Iris pigment epithelial cell (primary cell): ENCODE results near the gene HELZ.
"Not testable (repeated sequence)": the region's sequence is repeated elsewhere in the genome, so short reads cannot be mapped to it uniquely, and the experiment has no call there.

ENCODE experiments used
- DNase-seq: peaks from one replicate; pipeline ENCODE4 v3.0.0-alpha.2; 2011; ENCODE audit warnings: low read depth

Gene HELZ

DNA sequence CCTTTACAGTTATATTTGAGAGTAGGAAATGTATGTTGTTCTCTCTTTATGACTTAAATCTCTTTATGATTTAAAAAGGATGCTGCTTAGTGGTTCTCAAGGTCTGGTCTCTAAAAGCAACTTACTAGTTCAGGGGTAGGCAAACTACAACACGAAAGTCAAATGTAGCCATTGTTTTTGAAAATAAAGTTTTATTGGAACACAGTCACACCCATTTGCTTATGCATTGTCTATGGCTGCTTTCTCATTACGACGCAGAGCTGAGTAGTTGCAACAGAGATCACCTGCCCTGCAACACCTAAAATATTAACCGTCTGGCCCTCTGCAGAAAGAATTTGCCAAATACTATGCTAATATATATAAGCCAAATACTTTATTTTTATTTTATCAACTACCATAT is 58.2 kb downstream of the HELZ start:
- no peak for DNase-seq

DNA sequence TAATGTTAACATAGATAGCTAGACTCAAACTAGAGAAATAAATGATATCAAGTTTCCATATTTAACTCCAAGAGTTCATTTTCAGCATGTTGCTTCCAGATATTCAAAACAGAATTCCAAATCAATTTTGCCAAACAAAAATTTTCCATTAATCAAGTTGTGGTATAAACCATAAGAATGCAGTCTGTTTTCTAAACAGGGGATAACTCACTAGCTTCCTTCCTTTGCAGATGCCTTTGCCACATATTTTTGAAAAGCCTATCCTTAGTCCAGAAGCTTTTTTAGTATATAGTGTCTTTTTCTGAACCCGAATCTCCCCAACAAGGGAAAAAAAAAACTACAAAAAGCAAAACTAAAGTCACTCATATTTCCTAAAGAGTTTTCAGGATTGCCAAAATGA is 61.5 kb downstream of the HELZ start:
- no peak for DNase-seq

DNA sequence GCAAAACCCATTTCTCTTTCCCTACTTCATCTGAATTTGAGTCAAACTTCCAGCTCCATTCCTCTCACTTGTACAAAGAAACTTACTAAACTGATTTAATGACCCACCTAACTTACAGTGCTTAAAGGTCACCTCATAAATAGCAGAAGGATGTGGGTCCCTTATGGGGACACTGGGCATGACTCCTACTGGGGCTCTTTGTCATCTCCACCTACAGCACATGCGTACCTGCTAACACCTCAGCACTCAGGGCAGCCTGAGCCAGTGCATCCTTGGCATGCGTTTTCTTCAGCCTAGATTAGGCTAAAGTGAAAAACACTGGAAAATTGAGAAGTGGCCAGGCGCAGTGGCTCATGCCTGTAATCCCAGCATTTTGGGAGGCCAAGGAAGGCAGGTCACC is 63.2 kb downstream of the HELZ start:
- DNase-seq = no peak

DNA sequence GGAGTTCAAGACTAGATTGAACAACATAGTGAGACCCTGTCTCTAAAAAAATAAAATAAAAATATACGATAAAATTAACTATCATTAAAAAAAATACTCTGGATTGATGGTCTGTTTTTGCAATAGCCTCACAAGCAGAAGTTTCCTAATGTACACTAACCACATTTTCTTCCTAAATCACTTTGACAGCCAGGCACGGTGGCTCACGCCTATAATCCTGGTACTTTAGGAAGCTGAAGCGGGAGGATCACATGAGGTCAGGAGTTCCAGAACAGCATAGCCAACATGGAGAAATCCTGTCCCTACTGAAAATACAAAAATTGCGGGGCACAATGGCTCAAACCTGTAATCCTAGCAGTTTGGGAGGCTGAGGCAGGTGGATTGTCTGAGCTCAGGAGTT is 64.7 kb downstream of the HELZ start:
- DNase-seq = no peak

DNA sequence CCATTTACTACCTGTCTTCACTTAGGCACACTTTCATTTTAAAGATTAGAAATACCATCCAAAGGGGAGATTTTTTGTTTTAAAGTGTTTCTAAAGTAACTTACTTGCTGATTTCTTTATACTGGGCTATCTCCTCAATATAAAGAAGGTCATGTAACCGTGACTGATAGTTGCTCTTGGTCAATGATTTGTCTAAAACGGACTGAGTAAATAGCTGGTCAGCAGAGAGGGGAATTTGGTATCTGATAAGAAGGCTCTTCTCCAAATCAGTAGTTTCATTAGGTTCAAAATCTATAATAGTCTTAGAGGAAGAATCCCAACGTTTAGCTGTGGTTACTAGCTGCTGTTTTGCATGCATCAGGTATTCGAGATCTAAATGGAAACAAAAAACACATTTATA is 66.4 kb downstream of the HELZ start:
- DNase-seq = no peak

DNA sequence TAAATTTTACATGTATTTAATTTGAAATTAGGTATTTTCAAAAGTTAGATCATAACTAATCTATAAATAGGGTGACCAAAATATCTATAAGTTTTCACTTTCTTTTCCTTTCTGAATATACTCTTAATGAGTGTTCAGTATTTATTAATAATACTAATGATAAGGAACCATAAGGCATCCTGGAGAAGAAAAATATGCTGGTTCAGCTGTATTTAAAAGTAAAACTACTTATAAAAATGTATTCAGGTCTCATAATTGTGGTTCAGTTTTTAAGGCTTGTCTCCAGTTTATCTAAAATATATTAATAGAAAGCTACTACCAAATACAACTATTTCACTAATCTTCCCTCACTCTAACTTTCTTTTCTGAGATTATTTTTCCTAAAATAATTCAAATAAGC is 67.3 kb downstream of the HELZ start:
- no peak for DNase-seq

DNA sequence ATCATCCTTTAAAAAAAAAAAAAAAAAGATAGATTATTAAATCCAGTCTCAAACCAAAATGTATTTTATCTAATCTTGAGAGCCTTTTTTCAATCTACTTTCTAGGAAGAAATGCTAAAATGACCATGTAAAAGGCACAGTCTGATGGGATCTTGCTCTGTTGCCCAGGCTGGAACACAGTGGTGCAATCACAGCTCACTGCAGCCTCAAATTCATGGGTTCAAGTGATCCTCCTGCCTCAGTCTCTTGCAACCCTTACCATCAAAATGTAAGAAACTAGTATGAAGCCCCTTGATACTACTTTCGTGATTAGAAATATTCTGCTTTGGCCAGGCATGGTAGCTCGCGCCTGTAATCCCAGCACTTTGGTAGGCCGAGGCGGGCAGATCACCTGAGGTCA is 70.8 kb downstream of the HELZ start:
- no peak for DNase-seq

DNA sequence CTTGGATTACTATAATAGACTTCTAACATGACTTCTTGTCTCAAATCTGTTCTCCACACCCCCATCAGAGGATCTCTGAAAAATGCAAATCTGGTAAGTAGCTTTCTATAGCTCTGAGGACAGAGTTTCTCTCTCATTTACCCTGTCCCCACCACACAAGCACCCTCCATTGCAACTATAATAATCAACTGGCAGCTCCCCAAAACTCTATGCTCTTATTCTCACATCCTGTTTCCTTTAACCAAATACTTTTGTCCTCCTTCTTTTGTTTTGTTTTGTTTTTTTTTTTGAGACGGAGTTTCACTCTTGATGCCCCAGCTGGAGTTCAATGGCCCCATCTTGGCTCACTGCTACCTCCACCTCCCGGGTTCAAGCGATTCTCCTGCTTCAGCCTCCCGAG is 73.4 kb downstream of the HELZ start:
- DNase-seq = no peak

DNA sequence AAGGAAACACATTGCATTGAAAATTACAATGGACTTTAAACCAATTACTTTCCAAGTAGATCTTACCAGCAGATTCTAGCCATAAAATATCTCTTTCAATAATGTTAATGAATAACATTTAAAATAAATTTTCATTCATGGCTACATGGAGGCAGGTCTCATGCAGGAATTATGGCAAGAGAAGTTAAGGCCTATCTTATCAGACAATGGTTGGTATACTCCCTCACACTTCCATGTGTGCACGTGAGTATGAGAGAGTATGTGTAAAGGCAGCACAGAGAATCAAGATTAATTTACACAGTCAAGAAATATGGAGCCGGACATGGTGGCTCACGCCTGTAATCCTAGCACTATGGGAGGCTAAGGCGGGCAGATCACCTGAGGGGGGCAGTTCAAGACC is 76.5 kb downstream of the HELZ start:
- no peak for DNase-seq

DNA sequence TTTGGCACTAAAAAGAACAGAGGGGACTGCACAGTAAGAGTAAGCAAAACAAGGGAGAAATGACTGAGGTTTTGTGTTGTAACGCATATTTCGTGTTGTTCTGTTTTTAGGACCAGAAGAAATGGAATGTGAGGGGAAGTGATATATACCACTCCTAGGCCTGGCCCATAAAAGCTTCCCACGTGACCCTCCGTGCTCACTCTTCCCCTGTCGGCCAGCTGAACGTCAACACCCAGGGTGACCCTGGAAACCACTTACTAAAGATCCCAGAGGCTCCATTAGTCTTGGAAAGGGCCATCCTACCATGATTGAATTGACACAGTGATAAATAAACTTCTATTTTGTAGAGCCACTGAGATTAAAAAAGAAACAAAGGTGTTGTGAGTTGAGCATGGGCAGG is 79.8 kb downstream of the HELZ start:
- no peak for DNase-seq

DNA sequence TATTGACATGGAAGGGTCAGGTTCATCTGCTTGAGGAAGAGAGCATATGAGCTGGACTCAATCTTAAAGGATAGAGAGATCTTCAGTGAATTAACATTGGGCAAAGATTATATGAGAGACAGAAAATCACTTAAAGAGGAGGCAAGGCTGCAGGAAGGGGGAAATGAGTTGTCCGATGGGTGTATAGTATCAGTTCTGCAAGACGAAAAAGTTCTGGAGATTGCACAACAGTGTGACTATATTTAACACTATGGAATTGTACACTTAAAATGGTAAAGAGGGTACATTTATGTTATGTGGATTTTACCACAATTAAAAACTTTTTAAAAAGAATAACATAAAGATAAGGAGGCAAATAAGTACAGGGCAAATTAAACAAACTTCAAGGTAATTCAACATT is 80.7 kb downstream of the HELZ start:
- DNase-seq = no peak

DNA sequence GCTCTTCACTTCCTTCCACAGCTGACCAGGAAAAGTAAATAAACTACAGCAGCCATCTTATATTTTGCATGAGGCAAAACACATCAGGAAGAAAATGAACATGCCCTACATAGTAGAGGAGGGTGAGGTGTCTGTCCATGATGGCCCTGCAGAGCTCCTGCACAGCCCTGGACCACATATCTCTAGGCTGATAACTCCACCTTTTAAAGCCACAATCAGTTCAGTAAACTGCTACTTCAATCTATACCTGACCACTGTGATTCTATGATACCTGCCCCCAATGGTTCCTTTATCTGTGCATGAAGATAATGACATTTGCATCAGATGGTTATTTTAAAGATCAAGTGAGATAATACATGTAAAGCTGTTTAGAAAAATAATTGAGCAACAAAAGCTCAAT is 82.2 kb downstream of the HELZ start:
- no peak for DNase-seq

DNA sequence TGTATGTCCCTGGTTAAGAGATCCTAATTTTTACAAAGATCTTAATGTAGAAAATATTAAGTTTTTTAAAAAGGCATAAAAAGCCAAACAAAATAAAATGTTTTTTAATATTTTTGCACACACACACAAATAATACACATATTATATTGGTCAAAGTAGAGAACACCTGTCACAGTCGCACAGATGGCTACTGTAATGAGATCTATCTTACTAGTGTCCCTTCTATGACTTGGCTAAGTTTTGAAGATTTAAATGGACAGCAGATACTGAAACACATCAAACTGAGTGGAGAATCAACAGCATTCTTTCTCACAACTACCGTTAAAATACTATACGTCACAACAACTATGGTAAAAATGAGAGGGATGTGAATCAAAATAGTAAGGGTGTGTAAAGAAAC is 83.4 kb downstream of the HELZ start:
- no peak for DNase-seq

DNA sequence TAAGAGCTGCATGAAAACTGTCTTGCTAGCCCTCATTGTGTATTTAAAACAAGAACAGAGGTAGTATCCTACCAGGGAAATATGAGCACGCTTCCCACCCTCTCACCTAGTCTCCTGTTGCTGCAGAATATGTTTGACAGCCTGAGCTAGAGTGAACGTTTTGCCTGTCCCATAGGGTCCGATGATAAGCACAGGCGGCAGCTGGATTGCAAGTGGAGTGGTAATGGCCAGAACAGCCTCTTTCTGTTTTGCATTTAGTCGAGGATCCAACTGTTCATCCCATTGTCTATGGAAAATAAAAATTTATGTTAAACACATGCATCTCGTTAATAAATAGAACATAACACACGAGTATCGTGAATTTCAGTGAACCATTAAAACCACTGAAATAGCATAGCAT is 84.2 kb downstream of the HELZ start:
- no peak for DNase-seq

DNA sequence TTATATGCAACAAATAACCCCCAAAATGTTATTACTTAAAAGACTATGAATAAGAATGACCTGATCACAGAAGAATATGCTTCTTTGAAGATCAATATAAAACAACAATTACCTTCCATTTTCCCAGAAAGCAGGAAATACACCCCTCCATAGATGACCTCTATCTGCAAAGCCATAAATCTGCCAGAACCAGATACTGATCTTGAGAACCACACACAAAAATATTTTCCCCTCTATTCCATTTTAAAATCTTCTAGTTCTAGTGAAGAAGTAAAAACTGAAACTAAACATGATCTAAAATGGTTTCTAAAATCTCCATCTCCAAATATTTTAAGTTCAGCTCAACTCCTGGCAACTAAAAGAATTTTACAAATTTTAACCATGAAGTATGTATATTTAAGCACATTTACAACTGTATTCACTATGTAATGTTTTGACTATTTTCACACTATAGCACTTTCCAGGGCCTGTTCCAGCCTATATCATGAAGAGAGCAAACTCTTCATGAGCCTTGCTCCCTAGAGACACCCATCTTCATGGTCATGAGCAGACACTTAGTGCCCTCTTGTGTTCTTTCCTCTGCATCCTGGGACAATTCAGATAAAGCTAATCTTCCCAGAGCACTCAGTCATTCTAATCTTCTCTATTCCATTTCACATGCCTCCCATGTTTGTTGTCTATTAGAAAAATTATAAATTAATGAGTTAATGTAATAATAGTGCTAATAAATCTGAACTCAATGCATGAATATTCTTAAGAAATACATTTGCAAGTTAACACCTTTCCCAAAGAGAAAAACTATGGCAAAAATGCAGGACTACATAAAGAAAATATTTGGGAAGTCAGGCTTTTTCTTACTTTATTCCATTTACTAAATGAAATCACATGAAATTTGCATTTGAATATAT is 87.0 kb downstream of the HELZ start:
- DNase-seq = peak; percentile 54

DNA sequence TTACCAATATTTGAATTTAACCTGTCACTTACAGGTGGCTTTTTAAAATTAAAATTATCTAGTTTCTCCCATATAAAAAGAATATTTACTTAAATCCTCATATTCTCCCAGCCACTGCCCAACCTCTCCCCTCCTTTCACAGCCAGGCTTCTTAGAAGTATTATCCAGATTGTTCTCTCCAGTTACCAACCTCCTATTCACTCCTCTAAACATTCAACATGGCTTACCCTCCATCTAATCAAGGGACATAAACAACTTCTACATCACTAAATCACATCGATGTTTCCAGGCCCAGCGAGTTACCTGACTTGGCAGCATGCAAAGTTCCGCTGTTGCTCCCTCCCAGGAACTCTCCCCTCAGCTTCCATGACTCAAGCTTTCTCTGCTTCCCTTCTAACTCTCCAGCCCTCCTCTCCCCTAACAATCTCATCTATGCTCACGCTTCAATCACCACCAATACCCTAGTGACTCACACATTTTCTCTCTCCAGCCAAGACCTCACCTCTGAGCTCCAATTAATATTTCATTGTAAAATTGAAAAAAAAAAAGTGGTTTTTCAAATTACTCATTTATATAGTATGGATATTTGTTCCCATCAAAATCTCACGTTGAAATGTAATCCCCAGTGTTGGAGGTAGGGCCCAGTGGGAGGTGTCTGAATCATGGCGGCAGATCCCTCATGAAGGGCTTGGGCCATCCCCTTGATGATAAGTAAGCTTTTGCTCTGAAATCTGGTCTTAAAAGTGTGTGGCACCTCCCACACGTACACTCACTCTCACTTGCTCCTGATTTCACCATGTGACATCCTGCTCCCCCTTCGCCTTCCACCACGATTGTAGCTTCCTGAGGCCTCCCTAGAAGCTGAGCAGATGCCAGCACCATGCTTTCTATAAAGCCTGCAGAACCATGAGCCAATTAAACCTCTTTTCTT is 88.5 kb downstream of the HELZ start:
- peak; percentile 74 for DNase-seq

DNA sequence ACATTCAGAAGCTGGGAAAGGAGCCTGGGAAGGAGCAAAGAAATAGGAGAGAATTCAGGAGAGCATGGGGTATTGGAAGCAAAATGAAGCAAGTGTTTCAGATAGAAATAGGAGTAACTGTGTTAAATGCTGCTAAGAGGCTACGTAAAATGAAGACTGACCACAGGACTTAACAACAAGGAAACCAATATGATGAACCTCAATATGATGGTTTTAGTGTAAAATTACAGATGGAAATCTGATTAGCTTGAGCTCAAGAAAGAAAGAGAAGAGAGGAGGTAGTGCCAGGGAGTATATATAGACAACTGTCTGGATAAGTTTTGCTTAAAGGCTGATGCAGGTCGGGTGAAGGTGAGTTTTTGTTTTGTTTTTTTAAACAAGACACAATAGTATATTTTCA is 92.2 kb downstream of the HELZ start:
- no peak for DNase-seq

DNA sequence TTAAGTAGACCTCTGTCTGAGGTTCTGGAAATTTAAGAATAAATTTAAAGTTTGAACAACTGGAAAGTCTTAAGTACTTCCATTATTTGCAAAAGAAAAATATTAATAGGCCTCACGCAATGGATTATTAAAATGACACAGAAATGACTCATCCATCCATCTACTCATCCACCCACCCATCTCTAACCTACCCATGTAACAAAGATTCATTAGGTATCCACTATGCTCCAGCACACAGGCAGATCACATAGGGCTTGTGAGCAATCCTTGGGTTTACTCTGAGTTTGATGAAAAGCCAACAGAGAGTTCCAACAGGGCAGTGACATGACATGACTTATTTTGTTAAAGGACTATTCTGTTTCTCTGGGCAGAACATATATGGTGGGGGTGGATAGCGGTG is 93.3 kb downstream of the HELZ start:
- DNase-seq = peak; percentile 85

DNA sequence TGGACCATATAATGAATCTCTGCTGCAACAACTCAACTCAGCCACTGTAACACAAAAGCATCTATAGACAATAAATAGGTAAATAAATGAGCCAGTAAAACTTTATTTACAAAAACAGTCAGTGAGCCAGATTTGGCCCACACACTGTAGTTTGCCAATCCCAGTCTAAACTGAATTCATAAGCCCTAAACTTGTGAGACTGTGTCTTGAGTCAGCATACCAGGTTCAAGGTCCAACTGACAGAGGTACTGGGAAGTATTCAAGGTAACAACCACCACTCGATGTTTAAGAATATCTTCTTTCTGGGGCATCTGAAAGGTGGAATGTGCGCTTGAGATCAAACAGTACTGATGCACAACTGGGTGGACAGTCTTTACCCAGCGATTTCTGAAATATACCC is 94.2 kb downstream of the HELZ start:
- peak; percentile 21 for DNase-seq

DNA sequence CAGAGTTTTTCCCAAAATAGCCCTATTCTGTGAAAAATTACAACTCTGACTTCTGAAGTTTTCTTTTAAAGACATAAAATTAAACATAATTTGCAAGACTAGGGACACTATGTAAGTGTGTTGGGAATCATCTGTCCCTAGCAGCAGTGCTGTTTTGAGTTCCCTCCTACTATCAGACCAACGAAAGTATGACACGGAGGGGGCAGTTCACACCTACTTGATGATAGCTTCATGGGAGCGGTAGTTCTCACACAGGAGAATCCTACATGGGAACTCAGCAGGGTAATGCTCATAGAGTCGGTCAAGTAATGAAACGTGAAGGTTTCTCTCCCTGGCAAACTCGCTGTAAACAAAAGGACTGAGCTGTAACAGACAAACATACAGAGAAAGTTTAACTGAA is 96.6 kb downstream of the HELZ start:
- no peak for DNase-seq

DNA sequence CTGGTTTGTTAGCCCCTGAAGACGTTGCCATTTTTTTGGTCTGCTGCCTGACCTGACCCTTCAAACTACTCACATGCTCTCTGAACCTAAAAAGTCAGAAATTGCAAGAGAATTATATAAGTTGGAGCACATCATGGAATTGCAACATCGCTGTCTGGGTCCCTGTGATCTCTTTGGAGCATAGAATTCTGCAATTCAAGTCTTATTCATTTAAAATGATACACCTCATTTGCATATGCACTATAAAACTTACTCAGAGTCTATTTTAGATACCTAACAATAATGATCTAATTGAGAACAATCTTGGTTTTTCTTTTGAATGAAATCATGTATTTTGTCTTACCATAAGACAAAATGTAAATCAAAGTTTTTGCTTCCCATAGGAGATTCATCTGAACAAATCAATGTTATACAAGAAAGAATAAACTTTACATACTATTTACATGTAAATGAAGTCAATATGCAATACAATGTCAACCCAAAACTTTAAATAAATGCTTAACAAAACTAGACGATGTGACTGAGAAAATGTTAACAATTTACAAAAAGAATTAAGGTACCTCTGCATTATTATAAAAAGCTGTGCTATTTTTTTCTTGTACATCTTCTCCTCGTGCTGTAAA is 99.7 kb downstream of the HELZ start:
- no peak for DNase-seq

DNA sequence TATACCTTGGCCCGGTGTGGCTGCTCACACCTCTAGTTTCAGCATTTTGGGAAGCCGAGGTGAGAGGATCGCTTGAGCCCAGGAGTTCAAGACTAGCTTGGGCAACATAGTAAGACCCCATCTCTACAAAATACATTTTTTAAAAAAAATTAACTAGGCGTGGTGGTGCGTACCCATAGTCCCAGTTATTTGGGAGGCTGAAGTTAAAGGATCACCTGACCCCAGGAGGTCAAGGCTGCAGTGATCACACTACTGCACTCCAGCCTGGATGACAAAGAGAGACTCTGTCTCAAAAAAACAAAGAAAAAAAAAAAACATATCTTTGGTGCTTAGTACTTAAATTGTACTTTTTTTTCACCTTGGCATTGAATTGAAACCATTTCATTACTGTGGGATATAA is 101.7 kb downstream of the HELZ start:
- no peak for DNase-seq

DNA sequence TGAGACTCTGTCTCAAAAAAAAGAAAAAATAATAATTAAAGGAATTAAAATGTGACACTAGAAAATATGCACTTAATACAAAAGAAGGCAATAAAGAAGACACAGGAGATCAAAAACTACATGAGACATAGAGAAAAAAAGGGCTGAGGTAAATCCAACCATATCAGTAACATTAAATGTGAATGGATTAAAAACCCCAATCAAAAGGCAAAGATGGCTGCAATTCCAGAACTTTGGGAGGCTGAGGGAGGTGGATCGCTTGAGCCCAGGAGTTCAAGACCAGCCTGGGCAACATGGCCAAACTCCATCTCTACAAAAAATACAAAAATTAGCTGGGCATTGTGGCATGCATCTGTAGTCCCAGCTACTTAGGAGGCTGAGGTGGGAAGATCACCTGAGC is 103.0 kb downstream of the HELZ start:
- not testable (repeated sequence) for DNase-seq
